Mucosa of stomach (tissue), 1 donor: ENCODE results near the gene DYNC2H1.

ENCODE experiments used
- H3K27me3 ChIP-seq: one replicate; pipeline ENCODE4 v1.7.0; 2013; ENCODE audit warnings: mild to moderate bottlenecking, low read length; ENCODE audit not compliant: control insufficient read depth, insufficient read depth
- H3K36me3 ChIP-seq: one replicate; pipeline ENCODE4 v1.7.0; 2013; ENCODE audit warnings: low read length; ENCODE audit not compliant: control insufficient read depth, insufficient read depth
- H3K4me1 ChIP-seq: one replicate; pipeline ENCODE4 v1.7.0; 2013; ENCODE audit warnings: mild to moderate bottlenecking, low read length; ENCODE audit not compliant: control insufficient read depth, insufficient read depth
- H3K4me3 ChIP-seq: one replicate; pipeline ENCODE4 v1.7.0; 2013; ENCODE audit warnings: low read length
- H3K9ac ChIP-seq: one replicate; pipeline ENCODE4 v1.7.0; 2013; ENCODE audit warnings: mild to moderate bottlenecking, low read length, moderate library complexity
- H3K9me3 ChIP-seq: one replicate; pipeline ENCODE4 v1.7.0; 2013; ENCODE audit warnings: mild to moderate bottlenecking, low read length, moderate library complexity; ENCODE audit not compliant: control insufficient read depth
- donor health status: Pancreatic carcinoma.

Gene DYNC2H1

GRCh38 chr11:103397369-103397768 lies 288.1 kb downstream of the DYNC2H1 start:
- no peaks in the 10 kb centered on the region for H3K9me3 ChIP-seq

GRCh38 chr11:103398829-103399228 lies 289.6 kb downstream of the DYNC2H1 start:
- no peaks in the 10 kb centered on the region for H3K27me3 ChIP-seq
- H3K4me3 ChIP-seq: no peak overlapping the region
- H3K36me3 ChIP-seq: no peaks in the 10 kb centered on the region
- no peaks in the 10 kb centered on the region for H3K4me1 ChIP-seq
- H3K9me3 ChIP-seq: no peaks in the 10 kb centered on the region
- H3K9ac ChIP-seq: no peak overlapping the region

More at GRCh38 chr11:103397369-103397768, 288.1 kb downstream of the DYNC2H1 start:
- H3K4me3 ChIP-seq: no peak overlapping the region
- no peak overlapping the region for H3K9ac ChIP-seq
- H3K27me3 ChIP-seq: no peaks in the 10 kb centered on the region
- no peaks in the 10 kb centered on the region for H3K36me3 ChIP-seq
- H3K4me1 ChIP-seq: no peaks in the 10 kb centered on the region

- no peak overlapping the region for H3K9ac ChIP-seq
- no peaks in the 10 kb centered on the region for H3K4me1 ChIP-seq
- no peaks in the 10 kb centered on the region for H3K9me3 ChIP-seq
- H3K27me3 ChIP-seq: no peaks in the 10 kb centered on the region
- H3K4me3 ChIP-seq: no peak overlapping the region
- H3K36me3 ChIP-seq: no peaks in the 10 kb centered on the region
Observed at GRCh38 chr11:103406357-103406756, 297.1 kb downstream of the DYNC2H1 start.

- H3K9me3 ChIP-seq: no peaks in the 10 kb centered on the region
- H3K4me3 ChIP-seq: no peak overlapping the region
- H3K36me3 ChIP-seq: no peaks in the 10 kb centered on the region
- no peaks in the 10 kb centered on the region for H3K4me1 ChIP-seq
- no peak overlapping the region for H3K9ac ChIP-seq
- H3K27me3 ChIP-seq: no peaks in the 10 kb centered on the region
Observed at GRCh38 chr11:103407641-103408040, 298.4 kb downstream of the DYNC2H1 start.

- Histone ChIP-seq H3K36me3 (no peaks in the 10 kb centered on the region), H3K27me3 (no peaks in the 10 kb centered on the region), H3K9me3 (no peaks in the 10 kb centered on the region), H3K9ac (no peak overlapping the region), H3K4me1 (no peaks in the 10 kb centered on the region), H3K4me3 (no peak overlapping the region)
Observed at GRCh38 chr11:103413266-103413888, 304.2 kb downstream of the DYNC2H1 start.

GRCh38 chr11:103418014-103418413 lies 308.8 kb downstream of the DYNC2H1 start:
- Histone ChIP-seq H3K4me3 (no peak overlapping the region), H3K4me1 (no peaks in the 10 kb centered on the region), H3K36me3 (no peaks in the 10 kb centered on the region), H3K27me3 (no peaks in the 10 kb centered on the region), H3K9me3 (no peaks in the 10 kb centered on the region), H3K9ac (no peak overlapping the region)

GRCh38 chr11:103420593-103420992 lies 311.4 kb downstream of the DYNC2H1 start:
- H3K9ac ChIP-seq: no peak overlapping the region
- H3K27me3 ChIP-seq: no peaks in the 10 kb centered on the region
- no peaks in the 10 kb centered on the region for H3K4me1 ChIP-seq
- H3K4me3 ChIP-seq: no peak overlapping the region
- no peaks in the 10 kb centered on the region for H3K36me3 ChIP-seq
- no peaks in the 10 kb centered on the region for H3K9me3 ChIP-seq

GRCh38 chr11:103433386-103434072 lies 324.3 kb downstream of the DYNC2H1 start:
- no peaks in the 10 kb centered on the region for H3K27me3 ChIP-seq
- H3K9ac ChIP-seq: no peak overlapping the region
- H3K4me1 ChIP-seq: no peaks in the 10 kb centered on the region
- H3K4me3 ChIP-seq: no peak overlapping the region
- H3K36me3 ChIP-seq: no peaks in the 10 kb centered on the region
- H3K9me3 ChIP-seq: no peaks in the 10 kb centered on the region

GRCh38 chr11:103434073-103434411 lies 324.8 kb downstream of the DYNC2H1 start:
- no peak overlapping the region for H3K9ac ChIP-seq
- no peaks in the 10 kb centered on the region for H3K9me3 ChIP-seq
- H3K4me3 ChIP-seq: no peak overlapping the region
- H3K36me3 ChIP-seq: no peaks in the 10 kb centered on the region
- no peaks in the 10 kb centered on the region for H3K27me3 ChIP-seq
- no peaks in the 10 kb centered on the region for H3K4me1 ChIP-seq

- H3K4me3 ChIP-seq: no peak overlapping the region
- no peaks in the 10 kb centered on the region for H3K36me3 ChIP-seq
- no peaks in the 10 kb centered on the region for H3K9me3 ChIP-seq
- H3K27me3 ChIP-seq: no peaks in the 10 kb centered on the region
- no peaks in the 10 kb centered on the region for H3K4me1 ChIP-seq
- H3K9ac ChIP-seq: no peak overlapping the region
Observed at GRCh38 chr11:103436131-103436770, 327.0 kb downstream of the DYNC2H1 start.

GRCh38 chr11:103441021-103441420 lies 331.8 kb downstream of the DYNC2H1 start:
- Histone ChIP-seq H3K9ac (no peak overlapping the region), H3K4me3 (no peak overlapping the region), H3K9me3 (no peaks in the 10 kb centered on the region), H3K36me3 (no peaks in the 10 kb centered on the region), H3K4me1 (no peaks in the 10 kb centered on the region), H3K27me3 (no peaks in the 10 kb centered on the region)

- Histone ChIP-seq H3K4me3 (no peak overlapping the region), H3K36me3 (no peaks in the 10 kb centered on the region), H3K27me3 (no peaks in the 10 kb centered on the region)
Observed at GRCh38 chr11:103448966-103449365, 339.7 kb downstream of the DYNC2H1 start.

More at GRCh38 chr11:103448966-103449365, 339.7 kb downstream of the DYNC2H1 start:
- H3K4me1 ChIP-seq: no peaks in the 10 kb centered on the region
- no peak overlapping the region for H3K9ac ChIP-seq
- no peaks in the 10 kb centered on the region for H3K9me3 ChIP-seq
